Fibroblast of skin of right quadriceps (primary cell): ENCODE results near the gene IDUA.

Experiments used
- DNase-seq: peaks from one replicate; pipeline ENCODE4 v3.0.0-alpha.2; 2013

The IDUA gene

DNA sequence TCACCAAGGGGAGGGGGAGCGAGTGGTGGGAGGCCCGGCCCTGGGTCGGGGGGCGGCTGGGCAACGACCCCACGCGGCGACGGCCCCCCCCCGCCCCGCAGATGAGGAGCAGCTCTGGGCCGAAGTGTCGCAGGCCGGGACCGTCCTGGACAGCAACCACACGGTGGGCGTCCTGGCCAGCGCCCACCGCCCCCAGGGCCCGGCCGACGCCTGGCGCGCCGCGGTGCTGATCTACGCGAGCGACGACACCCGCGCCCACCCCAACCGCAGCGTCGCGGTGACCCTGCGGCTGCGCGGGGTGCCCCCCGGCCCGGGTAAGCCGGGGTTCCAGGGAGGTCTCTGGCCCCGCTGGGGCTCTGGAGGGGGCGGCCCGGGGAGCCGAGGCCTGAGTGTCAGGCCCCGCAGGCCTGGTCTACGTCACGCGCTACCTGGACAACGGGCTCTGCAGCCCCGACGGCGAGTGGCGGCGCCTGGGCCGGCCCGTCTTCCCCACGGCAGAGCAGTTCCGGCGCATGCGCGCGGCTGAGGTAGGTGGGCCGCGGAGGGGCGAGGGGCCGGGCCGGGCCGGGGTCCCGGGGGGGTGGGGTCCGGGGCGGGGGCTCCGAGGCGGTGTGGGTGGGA, 15.9 kb downstream of the IDUA start:
- no peak for DNase-seq

- no peak for DNase-seq
Measured at GRCh38 chr4:1003271-1004070, 16.6 kb downstream of the IDUA start.

GRCh38 chr4:1004071-1004418, 17.2 kb downstream of the IDUA start:
- DNase-seq, result no peak

- DNase-seq, result no peak
Measured at GRCh38 chr4:1004557-1005485, 18.0 kb downstream of the IDUA start.

GRCh38 chr4:1006856-1007255, 20.0 kb downstream of the IDUA start:
- no peak for DNase-seq

DNA sequence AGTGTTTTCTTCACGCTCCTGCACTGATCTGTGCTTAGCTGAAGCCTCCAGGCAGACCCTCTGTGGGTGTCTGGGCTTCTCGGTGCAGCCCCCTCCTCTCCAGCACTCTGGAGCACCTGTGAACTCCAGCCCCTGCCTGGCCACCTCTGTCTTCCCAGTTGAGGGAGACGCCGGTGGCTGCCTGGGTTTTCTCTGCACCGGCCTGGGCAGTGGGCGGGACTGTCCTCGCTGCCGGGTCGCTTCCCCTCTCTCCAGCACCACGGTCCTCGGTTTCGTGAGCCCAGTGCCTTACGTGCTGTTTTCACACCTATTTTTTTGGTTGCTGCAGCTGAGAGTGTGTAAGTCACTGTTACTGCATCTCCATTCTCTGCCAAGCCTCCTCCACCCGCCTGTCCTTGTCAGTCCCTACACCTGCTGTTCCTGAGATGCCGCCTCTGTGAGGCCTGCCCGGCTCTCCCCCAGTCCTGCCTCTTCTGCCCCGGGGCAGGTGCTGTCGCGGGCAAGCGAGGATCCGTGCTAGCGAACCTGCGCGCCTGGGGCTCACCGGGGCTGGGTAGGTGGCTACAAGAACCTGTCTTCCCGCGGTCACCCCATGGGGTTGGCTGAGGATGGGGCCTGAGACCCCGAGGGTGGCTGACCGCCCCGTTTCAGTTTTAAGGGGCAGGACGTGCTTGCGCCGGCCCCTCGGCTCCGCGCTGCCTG, 22.1 kb downstream of the IDUA start:
- DNase-seq, result no peak

DNA sequence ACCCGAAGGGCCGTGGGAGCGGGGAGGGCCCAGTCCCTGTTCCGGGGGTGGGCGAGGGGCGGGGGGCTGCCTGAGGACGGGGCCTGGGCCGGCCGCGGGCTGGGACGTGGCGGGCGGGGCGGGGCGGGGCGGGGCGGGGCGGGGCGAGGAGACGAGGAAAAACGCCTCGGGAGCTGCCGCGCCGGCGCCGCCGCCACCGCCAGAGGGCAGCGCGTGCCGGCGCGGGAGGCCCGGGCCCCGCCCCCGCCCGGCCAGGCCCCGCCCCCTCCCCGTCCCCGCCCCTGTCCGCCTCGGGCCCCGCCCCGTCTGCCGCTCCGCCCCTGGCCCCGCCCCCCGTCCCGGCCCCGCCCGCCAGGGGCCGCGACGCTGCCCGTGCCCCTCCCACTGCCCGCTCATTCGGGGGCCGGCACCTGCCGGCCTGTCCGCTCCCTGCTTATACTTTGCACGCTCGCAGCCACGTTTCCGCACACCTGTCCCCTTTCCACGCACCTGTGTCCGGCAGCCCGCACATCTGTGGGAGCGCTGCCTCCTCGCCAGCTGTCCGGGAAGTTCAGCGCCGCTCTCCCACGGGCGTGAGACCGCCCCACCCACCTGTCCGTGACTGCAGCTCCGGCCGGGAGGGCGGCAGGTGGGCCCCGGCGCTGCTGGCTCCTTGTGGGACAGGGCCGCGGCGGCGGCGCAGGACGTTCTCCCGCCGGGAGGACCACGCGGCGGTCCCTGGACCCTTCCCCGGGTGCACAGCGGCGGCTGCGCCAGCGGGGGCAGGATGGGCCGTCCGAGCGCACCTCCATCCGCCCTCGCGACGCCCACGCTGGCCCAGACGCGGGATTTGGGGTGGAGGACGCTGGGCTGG, 22.9 kb downstream of the IDUA start:
- DNase-seq, result peak; percentile 58

DNA sequence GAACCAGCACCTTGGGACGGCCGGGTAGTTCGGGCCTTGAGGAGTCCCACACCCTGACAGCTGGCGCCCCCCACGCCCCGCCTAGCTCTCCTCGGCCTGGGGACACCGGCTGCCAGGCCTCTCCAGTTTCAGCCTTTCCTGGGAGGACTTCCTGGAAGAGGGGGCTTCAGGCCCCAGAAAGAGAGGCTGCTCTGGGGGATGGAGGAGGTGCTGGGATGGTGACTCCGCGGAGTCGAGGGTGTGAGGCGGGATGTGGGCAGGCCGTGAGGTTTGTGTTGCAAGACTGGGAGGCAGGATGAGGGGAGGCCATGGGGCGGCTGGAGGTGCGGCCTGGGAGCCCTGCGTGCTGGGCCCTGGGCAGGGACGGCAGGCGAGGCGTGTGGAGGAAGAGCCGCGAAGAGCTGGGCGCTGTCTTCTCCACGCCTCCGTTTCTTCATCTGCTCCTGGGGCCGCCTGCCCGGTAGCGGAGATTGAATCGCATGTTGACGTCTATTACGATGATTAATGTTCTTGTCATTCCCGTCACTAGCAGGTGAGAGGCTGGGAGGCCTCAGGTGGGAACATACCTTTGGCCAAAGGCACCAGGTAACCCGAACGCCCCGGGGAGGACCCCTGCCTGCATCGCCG, 23.7 kb downstream of the IDUA start:
- peak; percentile 73 for DNase-seq

DNA sequence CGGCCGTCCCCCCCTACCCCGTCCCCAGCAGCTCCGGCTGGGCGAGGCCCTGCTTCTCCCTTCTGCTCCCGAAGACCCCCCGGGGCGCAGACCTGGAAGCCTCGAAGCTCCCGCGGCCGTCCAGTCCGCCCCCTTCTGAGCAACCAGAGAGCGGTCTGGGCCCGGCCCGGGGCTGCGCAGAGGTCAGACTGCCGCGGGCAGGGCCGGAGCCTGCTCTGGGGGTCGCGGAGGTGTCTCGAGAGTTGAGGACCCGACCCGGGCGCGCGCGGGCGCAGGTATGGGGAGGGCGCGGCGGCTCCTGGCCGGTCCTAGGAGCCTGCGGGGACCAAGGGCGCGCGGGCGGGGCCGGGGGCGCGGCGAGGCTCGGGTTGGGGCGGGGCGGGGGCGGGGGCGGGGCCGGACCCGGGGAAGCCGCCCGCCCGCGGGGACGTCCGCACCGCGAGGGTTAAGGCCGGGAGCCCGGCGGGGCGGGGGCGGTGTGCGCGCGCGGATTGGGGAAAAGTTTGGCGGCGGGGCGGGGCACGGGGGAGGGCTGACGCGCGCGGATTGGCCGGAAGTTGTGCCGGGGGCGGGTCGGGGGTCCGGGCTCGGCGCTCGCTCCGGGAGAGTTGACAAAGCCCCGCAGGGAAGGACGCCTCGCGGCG, 24.3 kb downstream of the IDUA start, which contains the start of gene FGFRL1:
TSS of gene FGFRL1 (plus strand) at position 605 of the 644 bp plus-strand sequence. CDS start 860 bp downstream, outside the sequence.
- DNase-seq, result peak; percentile 88

GRCh38 chr4:1011666-1012033, 24.8 kb downstream of the IDUA start:
- no peak for DNase-seq

DNA sequence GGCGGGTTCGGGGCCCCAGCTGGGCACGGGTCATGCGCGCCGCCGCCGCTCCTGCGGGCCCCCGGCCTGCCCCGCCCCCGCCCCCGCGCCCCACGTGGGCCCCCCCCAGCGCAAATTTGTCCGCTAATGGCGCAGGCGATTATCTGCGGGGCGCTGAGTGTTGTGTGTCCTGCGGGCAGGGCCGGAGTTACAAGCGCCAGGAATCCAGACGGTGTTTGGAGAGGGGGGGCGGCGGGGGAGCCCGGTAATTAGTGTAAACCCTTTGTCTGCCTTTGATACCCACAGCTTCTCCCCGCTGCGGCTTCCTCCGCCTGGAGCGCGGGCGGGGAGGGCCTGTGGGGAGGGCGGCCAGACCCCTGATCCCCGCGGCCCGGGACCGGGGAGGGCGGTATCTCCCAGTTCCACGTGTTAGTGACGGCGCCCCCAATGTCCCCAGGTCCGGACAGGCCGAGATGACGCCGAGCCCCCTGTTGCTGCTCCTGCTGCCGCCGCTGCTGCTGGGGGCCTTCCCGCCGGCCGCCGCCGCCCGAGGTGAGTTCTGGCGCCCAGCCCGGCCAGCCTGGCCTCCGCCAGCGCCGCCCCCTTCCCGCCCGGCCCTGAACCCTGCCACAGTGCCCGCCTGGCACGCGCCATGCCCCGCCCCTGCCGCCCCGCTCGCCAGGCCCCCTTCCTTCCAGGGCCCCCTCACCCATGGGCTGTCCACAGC, 25.3 kb downstream of the IDUA start:
- no peak for DNase-seq

DNA sequence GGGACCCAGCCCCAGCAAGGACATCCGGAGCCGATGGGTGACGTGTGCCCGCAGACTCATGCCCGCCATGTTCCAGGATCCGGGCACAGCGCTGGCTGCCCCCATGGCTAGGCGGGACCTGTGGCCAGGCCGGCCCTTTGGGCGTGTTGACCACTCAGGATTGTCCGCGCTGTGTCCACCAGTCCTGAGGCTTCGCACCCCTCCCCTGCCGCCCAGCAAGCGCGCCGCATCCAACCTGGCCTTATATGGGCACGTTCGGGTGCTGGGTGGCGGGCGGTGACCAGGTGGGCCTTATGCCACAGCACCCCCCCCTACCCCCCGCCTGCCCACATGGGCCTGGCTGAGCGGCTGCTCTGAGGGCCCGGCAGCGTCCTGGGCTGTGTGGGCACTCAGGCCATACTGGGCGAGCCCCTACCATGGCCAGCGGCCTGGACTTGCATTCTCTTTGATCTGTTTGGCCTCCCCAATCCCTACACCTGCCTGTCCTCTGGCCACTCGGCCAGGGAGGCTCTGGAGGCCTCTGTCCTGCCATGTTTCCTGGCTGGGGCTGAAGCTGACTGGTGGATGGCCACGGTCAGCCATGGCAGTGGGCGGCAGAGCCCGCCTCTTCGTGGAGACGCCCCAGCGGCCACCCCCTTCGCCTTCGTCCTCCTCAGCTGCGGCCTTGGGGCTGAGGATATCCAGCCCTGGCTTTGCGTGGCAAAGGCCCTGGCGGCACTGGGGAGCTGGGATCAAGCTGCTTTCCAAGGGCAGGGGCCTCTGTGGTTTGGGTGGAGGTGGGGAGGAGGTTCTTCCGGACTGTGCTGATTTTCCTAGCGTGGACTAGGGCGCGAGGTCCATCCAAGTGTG, 26.6 kb downstream of the IDUA start:
- DNase-seq, result no peak

DNA sequence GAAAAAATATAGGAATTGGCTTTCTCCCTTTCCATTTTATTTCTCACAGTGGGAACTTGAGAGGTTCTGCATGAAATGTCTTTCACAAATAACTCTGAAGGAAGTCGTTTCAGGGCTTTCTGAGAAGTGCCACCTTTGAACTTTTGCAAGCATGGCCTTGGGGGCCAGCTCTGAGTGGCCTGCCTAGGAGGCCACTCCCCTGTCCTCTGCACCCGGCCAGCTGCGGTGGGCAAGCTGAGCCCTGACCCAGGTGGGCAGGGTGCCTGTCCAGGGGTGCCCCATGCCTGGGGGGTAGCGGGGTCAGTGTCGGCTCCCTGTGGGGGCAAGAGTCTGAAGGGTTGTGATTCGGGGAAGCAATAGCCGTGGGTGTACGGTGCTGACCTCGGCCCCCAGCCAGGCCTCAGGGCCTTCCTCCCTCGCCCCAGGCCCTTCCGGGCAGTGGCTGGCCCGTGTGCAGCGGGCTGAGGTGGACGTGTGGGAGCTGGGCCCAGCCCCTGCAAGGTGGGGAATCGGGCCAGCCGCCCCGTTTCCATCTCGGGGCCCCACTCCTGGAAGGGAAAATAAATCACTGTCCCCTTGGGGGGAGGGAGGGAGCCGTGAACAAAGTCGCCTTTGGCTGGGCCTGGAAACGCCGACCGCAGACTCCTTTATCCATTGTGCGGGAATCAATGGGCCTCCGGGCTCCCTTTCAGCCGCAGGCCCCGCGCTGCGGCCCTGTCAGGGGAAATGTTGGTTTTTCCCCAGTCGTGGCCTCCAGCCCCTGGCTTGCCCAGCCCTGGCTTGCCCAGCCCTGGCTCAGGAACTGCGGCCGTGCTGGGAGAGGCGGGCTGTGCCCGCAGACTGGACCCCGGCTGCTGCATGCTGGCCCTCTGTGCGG, 27.7 kb downstream of the IDUA start:
- no peak for DNase-seq

GRCh38 chr4:1015179-1015578, 28.3 kb downstream of the IDUA start:
- DNase-seq, result no peak

GRCh38 chr4:1015746-1016145, 28.9 kb downstream of the IDUA start:
- DNase-seq, result no peak

DNA sequence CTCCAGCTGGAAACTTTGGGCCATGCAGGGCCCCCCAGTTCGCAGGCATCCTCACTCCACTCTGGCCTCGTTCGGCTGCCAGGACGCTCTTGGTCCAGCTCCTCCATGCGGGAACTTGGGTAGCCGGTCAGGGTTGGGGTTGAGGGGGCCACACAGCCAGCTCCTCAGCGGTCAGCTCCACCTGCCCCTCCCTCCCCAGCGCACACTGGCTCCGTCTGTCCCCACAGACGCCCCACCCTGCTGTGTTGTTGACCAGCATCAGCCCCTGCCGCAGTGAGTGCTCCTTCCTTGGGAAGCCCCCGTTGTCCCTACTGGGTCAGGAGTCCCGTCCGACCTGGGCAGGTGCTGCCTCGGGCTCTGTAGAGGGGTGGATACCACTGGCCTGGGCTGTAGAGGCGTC, 30.4 kb downstream of the IDUA start:
- no peak for DNase-seq

DNA sequence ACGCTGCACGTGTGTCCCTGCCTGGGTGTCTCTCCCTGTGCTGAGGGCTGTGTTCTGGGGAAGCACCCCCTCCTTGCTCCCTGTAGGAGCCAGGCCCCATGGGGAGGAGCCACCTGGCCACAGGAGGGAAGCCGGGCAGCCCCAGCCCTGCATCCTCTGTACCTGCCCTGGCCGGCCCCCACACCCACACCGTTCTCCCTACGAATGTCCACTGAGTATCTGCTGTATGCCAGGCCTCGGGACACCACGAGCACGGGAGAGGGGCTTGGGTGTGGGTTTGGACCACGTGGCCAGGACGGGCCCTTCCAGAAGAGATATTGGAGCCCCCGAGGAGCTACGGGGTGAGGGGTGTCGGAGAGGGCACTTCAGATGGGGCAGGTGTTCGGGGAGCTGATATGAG, 30.9 kb downstream of the IDUA start:
- no peak for DNase-seq
